OCI-LY7 (cell line): Measurements from ENCODE around the gene ATP5MC2. TPM values are rescaled to one million over a fixed set of nuclear protein-coding genes. Genes with fewer than 3 reads are reported as not detected.
"Not testable (repeated sequence)": the region's sequence is repeated elsewhere in the genome, so short reads cannot be mapped to it uniquely, and the experiment has no call there.

ENCODE experiments used
- BruUV-seq: library from RNA; stranded (reverse); fragments of 400-500 nt; replicated peaks from 2 replicates; lab custom pipeline; 2021; lab: Mats Ljungman, UMichigan
- CTCF ChIA-PET: fragments of 300-600 bp; sonication (Branson Sonifier 250); formaldehyde crosslinking; loops from one replicate; lab custom pipeline; 2022; ENCODE audit warnings: antibody characterized with exemption; ENCODE audit not compliant: unreplicated experiment; lab: Charles Lee
- POLR2A ChIA-PET: fragments of 300-600 bp; sonication (Branson Sonifier 250); formaldehyde crosslinking; loops from one replicate; lab custom pipeline; 2022; ENCODE audit warnings: antibody characterized with exemption; lab: Charles Lee
- DNase-seq: peaks from one replicate; pipeline ENCODE4 v3.0.0-alpha.2; 2015; ENCODE audit warnings: low spot score
- H2AFZ ChIP-seq: fragments of 200-600 bp; sonication (generic), shearing (Covaris generic); 2 replicates; pipeline ENCODE4 v1.6.1; 2014; ENCODE audit warnings: mild to moderate bottlenecking, antibody characterized with exemption, low read length, moderate library complexity
- H3K27ac ChIP-seq: fragments of 200-600 bp; sonication (generic); 2 replicates; pipeline ENCODE4 v1.5.1; 2014; ENCODE audit warnings: mixed run types, low read depth, mild to moderate bottlenecking, moderate library complexity, low read length, inconsistent platforms; ENCODE audit not compliant: poor library complexity, severe bottlenecking
- H3K36me3 ChIP-seq: fragments of 200-600 bp; sonication (generic); 2 replicates; pipeline ENCODE4 v1.6.1; 2014; ENCODE audit warnings: mild to moderate bottlenecking, antibody characterized with exemption, low read length, moderate library complexity, mixed read lengths; ENCODE audit not compliant: insufficient read depth
- H3K4me1 ChIP-seq: fragments of 200-600 bp; sonication (generic); 2 replicates; pipeline ENCODE4 v1.5.1; 2014; ENCODE audit warnings: mild to moderate bottlenecking, low read length; ENCODE audit not compliant: insufficient read depth, poor library complexity, severe bottlenecking
- H3K4me2 ChIP-seq: fragments of 200-600 bp; sonication (generic); 2 replicates; pipeline ENCODE4 v1.6.1; 2014; ENCODE audit warnings: mild to moderate bottlenecking, low read length
- H3K4me3 ChIP-seq: fragments of 200-600 bp; sonication (generic); 2 replicates; pipeline ENCODE4 v1.5.1; 2014; ENCODE audit warnings: mild to moderate bottlenecking, low read depth, low read length; ENCODE audit not compliant: poor library complexity, severe bottlenecking
- H3K79me2 ChIP-seq: fragments of 200-600 bp; sonication (generic); 2 replicates; pipeline ENCODE4 v1.6.1; 2016; ENCODE audit warnings: low read depth, mild to moderate bottlenecking, low read length, moderate library complexity, mixed read lengths; ENCODE audit not compliant: insufficient read depth
- H3K9me2 ChIP-seq: fragments of 200-600 bp; sonication (generic); 2 replicates; pipeline ENCODE4 v1.6.1; 2016; ENCODE audit warnings: mild to moderate bottlenecking, low read length, mixed read lengths; ENCODE audit not compliant: insufficient read depth
- H3K9me3 ChIP-seq: fragments of 200-600 bp; sonication (generic); 2 replicates; pipeline ENCODE4 v1.6.1; 2014; ENCODE audit warnings: mild to moderate bottlenecking, mixed run types, low read length, mixed read lengths
- H4K20me1 ChIP-seq: fragments of 200-600 bp; sonication (generic); 2 replicates; pipeline ENCODE4 v1.6.1; 2014; ENCODE audit warnings: mild to moderate bottlenecking, antibody characterized with exemption, low read length, moderate library complexity, mixed read lengths; ENCODE audit not compliant: insufficient read depth
- EZH2phosphoT487 ChIP-seq: fragments of 200-600 bp; sonication (generic); IDR thresholded peaks from 2 replicates; pipeline ENCODE4 v1.6.1; 2018; ENCODE audit warnings: low read depth, borderline replicate concordance, mild to moderate bottlenecking, mixed run types, antibody characterized with exemption, low read length, moderate library complexity, mixed read lengths
- intact Hi-C: fragments of 100-400 bp; cut with micrococcal nuclease; formaldehyde crosslinking; loops from one replicate; pipeline ENCODE4 v1.10.0; 2022; ENCODE audit not compliant: unreplicated experiment
- total RNA-seq, 2 experiments: library from RNA; depleted of rRNA in 1 of 2; stranded (reverse); fragments of >200 nt in 1 of 2; shearing (Covaris generic) in 1 of 2; gene quantifications; 2 replicates each; pipeline ENCODE4 v1.2.3, GENCODE V29; 2014 to 2022
- TF ChIP-seq, protein P1 (sequence below): fragments of 200-600 bp; sonication (generic); conservative IDR thresholded peaks from 2 replicates; pipeline ENCODE4 v1.5.1; 2014; ENCODE audit warnings: mild to moderate bottlenecking, antibody characterized with exemption, low read length, moderate library complexity, mixed read lengths

ATP5MC2 gene
- total RNA-seq, 2 experiments from 2014 or later = 374 to 500 TPM

DNA sequence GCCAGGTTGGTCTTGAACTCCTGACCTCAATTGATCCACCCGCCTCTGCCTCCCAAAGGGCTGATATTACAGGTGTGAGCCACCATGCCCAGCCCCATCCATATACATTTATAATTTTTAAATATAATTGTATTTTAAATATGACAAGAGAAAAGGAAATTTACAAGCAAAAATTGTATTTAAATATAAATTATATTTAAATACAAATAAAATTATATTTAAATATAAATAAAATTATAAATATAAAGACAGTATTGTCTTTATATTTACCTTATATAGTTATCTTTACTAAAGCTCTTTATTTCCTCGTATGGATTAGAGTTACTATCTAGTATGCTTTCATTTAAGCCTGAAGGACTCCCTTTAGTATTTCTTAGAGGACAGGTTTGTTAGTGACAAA lies 37.8 kb downstream of the ATP5MC2 start:
- no TSS peak for BruUV-seq
- no peak for TF ChIP-seq EZH2phosphoT487
- TF ChIP-seq, protein P1, sequence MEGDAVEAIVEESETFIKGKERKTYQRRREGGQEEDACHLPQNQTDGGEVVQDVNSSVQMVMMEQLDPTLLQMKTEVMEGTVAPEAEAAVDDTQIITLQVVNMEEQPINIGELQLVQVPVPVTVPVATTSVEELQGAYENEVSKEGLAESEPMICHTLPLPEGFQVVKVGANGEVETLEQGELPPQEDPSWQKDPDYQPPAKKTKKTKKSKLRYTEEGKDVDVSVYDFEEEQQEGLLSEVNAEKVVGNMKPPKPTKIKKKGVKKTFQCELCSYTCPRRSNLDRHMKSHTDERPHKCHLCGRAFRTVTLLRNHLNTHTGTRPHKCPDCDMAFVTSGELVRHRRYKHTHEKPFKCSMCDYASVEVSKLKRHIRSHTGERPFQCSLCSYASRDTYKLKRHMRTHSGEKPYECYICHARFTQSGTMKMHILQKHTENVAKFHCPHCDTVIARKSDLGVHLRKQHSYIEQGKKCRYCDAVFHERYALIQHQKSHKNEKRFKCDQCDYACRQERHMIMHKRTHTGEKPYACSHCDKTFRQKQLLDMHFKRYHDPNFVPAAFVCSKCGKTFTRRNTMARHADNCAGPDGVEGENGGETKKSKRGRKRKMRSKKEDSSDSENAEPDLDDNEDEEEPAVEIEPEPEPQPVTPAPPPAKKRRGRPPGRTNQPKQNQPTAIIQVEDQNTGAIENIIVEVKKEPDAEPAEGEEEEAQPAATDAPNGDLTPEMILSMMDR = no peak
- no peaks in the 10 kb centered on the region for H3K36me3 ChIP-seq
- H2AFZ ChIP-seq = no peak overlapping the region
- ChIA-PET POLR2A (interaction anchor here (0.7 to 1.2 kb wide), 2 partner anchors 13 to 26 kb away, joined by 3 to 5 read pairs; partner anchors contain the start of gene ATF7), CTCF (interaction anchor here (0.5 kb wide), 1 partner anchor 107 kb away, joined by 5 read pairs; no protein-coding TSS in a partner anchor)
- no peaks in the 10 kb centered on the region for H4K20me1 ChIP-seq
- no peaks in the 10 kb centered on the region for H3K9me3 ChIP-seq
- H3K4me1 ChIP-seq = no peaks in the 10 kb centered on the region
- H3K79me2 ChIP-seq = no peaks in the 10 kb centered on the region
- DNase-seq = no peak
- H3K9me2 ChIP-seq = no peaks in the 10 kb centered on the region
- intact Hi-C loops = no loop called here
- H3K27ac ChIP-seq = no peak overlapping the region
- no peak overlapping the region for H3K4me3 ChIP-seq
- H3K4me2 ChIP-seq = no peak overlapping the region

DNA sequence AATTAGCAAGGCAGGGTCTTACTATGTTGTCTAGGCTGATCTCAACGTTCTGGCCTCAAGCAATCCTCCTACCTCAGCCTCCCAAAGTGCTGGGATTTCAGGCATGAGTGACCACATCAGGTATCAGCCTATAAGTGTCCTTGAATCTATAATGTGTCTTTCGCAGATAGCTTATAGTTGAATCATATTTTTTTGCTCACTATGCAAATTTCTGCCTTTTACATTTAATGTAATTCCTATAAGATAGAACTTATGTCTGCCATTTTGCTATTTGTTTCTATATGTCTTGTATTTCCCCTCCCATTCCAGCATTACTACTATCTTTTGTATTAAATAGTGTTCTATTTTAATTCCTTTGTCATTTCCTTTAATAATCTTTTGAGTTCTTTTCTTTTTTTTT lies 39.2 kb downstream of the ATP5MC2 start:
- Histone ChIP-seq H3K4me1 (no peaks in the 10 kb centered on the region), H3K36me3 (no peaks in the 10 kb centered on the region), H3K9me3 (no peaks in the 10 kb centered on the region), H3K9me2 (no peaks in the 10 kb centered on the region), H3K79me2 (no peaks in the 10 kb centered on the region), H4K20me1 (no peaks in the 10 kb centered on the region), H2AFZ (no peak overlapping the region), H3K4me2 (no peak overlapping the region), H3K4me3 (no peak overlapping the region), H3K27ac (no peak overlapping the region)
- TF ChIP-seq, protein P1 = no peak
- no peak for TF ChIP-seq EZH2phosphoT487
- BruUV-seq = no TSS peak
- no peak for DNase-seq
- intact Hi-C loops = no loop called here
- CTCF ChIA-PET = no interaction called here
- POLR2A ChIA-PET = interaction anchor here (0.7 to 1.0 kb wide), 2 partner anchors 39 to 537 kb away, joined by 3 to 4 read pairs; no protein-coding TSS in a partner anchor

DNA sequence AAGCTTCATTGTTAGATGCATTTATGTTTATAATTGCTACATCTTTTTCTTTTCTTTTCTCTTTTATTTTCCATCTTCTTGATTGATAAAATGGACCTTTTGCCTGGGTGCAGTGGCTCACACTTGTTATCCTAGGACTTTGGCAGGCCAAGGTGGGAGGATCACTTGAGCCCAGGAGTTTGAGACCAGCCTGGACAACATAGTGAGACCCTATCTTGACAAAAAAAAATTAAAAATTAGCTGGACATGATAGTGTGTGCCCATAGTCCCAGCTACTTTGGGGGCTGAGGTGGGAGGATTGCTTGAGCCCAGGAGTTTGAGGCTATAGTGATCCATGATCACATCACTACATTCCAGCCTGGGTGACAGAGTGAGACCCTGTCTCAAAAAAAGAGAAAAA lies 40.2 kb downstream of the ATP5MC2 start:
- CTCF ChIA-PET, H3K4me3 ChIP-seq, H3K4me2 ChIP-seq, intact Hi-C loops, DNase-seq, H2AFZ ChIP-seq, H3K9me3 ChIP-seq, H3K36me3 ChIP-seq, H3K27ac ChIP-seq, H3K9me2 ChIP-seq, BruUV-seq, H3K4me1 ChIP-seq, H3K79me2 ChIP-seq, H4K20me1 ChIP-seq: not testable (repeated sequence)
- POLR2A ChIA-PET = interaction anchor here (1.0 kb wide), 1 partner anchor 12 kb away, joined by 3 read pairs; no protein-coding TSS in a partner anchor
